Measurements from ENCODE around the gene ARAP1.

Gene ARAP1

DNA sequence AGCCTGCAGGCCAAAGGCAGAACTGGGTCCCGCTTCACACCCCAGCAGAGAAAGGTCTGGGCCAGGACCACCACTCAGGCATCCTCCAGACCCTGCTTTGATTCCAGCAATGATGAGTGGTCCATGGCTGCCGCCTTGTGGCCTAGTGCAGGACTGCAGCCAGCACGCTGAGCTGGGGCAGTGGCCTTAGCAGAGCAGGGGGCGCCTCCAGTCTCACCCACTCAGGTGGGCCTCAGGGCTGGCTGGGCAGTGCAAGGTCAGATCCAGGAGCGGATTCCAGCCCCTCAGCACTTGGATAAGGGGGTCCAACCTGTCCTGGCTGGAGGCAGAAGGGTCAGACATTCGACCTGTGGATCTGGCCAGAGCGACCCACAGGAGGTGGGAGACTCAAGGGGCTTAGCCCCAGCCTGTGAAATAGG is 68.4 kb downstream of the ARAP1 start:
- TF ChIP-seq CTCF (IDR thresholded peaks at IDR 0.05; ENCODE audit: control insufficient read depth, extremely low read depth, insufficient read depth): peak; percentile 95
- DNase-seq (ENCODE audit: low read depth): no peak
- no peak overlapping the region for H3K4me3 ChIP-seq (ENCODE audit: low read depth, low read length)

DNA sequence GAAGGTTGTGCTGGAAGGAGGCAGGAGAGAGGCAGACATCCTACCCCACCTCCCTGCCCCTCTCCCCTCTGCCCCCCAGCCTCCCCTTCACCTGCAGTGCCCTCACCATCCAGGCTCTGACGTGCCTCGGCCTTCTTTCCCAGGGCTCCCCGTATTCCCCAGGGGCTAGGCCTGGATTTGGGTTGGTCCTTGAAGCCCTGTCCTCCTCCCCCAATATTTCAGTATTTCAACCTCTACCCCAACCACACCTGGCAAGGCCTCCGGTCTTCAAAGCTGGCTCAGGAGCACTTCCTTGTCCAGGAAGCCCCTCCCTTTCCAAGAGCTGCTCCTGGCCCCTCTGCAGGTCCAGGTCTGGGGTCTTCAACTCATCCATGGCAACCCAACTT is 69.4 kb downstream of the ARAP1 start:
- no peak overlapping the region for H3K4me3 ChIP-seq (ENCODE audit: low read depth, low read length)
- DNase-seq (ENCODE audit: low read depth): no peak
- no peak for TF ChIP-seq CTCF (IDR thresholded peaks at IDR 0.05; ENCODE audit: control insufficient read depth, extremely low read depth, insufficient read depth)

GRCh38 chr11:72682238-72682857 is 69.9 kb downstream of the ARAP1 start:
- TF ChIP-seq CTCF (IDR thresholded peaks at IDR 0.05; ENCODE audit: control insufficient read depth, extremely low read depth, insufficient read depth): no peak
- no peak for DNase-seq (ENCODE audit: low read depth)
- no peak overlapping the region for H3K4me3 ChIP-seq (ENCODE audit: low read depth, low read length)

- no peak for DNase-seq (ENCODE audit: low read depth)
- H3K4me3 ChIP-seq (ENCODE audit: low read depth, low read length): no peak overlapping the region
- TF ChIP-seq CTCF (IDR thresholded peaks at IDR 0.05; ENCODE audit: control insufficient read depth, extremely low read depth, insufficient read depth): no peak
Observed at GRCh38 chr11:72681226-72682153, 70.7 kb downstream of the ARAP1 start.

DNA sequence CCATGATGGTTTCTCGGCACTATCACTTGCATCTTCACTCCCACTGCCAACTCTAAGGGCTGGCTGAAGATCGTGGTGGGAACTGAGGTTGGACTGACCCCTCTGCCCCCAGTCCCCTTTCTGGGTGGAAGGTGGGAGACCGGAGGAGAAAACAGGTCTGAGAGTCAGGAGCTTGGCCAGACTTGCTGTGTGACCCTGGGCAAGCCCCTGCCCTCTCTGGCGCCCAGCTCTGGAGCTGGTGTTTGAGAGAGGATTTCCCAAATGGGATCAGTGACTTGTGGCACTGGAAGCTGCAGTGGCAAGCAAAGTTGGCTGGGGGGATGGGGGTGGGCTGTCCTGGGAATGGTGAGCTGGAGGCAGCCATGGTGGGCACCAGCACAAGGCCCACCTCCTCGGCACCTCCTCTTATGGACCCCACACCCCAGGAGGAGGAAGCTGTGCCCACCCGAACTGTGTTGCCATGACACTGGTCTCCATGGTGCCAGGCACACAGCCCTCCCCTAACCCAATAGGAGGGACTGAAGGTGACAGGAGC is 71.5 kb downstream of the ARAP1 start:
- no peak overlapping the region for H3K4me3 ChIP-seq (ENCODE audit: low read depth, low read length)
- TF ChIP-seq CTCF (IDR thresholded peaks at IDR 0.05; ENCODE audit: control insufficient read depth, extremely low read depth, insufficient read depth): no peak
- DNase-seq (ENCODE audit: low read depth): no peak

DNA sequence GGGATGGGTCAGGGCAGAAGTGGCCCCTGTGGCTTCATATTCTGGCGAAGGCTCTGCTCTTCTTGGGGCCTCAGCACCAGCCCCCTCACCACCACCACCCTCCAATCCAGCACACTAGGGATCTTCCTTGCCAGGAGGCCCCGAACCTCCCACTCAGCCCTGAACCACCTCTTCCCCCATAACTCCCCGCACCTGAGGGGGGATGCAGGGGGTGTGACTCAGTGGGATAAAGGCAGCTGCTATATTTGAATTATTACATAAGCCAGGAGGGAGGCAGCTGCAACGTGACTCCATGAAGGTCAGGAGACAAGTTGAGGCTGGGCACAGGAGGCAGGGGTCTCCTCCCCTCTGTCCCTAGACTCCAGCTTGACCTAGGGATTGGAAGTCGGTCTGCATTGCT is 72.3 kb downstream of the ARAP1 start:
- H3K4me3 ChIP-seq (ENCODE audit: low read depth, low read length): no peak overlapping the region
- no peak for TF ChIP-seq CTCF (IDR thresholded peaks at IDR 0.05; ENCODE audit: control insufficient read depth, extremely low read depth, insufficient read depth)
- no peak for DNase-seq (ENCODE audit: low read depth)
